ENCODE results near the gene XAB2.
"Not testable (repeated sequence)": the region's sequence is repeated elsewhere in the genome, so short reads cannot be mapped to it uniquely, and the experiment has no call there.

Gene XAB2

GRCh38 chr19:7648265-7649014, 19.1 kb upstream of the XAB2 start:
- DNase-seq (ENCODE audit: low read depth): no peak

- DNase-seq (ENCODE audit: low read depth): no peak
Measured at GRCh38 chr19:7647156-7647555, 17.8 kb upstream of the XAB2 start.

- DNase-seq (ENCODE audit: low read depth): no peak
Measured at GRCh38 chr19:7646426-7646700, 17.0 kb upstream of the XAB2 start.

GRCh38 chr19:7645656-7646425, 16.5 kb upstream of the XAB2 start:
- no peak for DNase-seq (ENCODE audit: low read depth)

- DNase-seq (ENCODE audit: low read depth): no peak
Measured at GRCh38 chr19:7645163-7645562, 15.8 kb upstream of the XAB2 start.

- DNase-seq (ENCODE audit: low read depth): no peak
Measured at GRCh38 chr19:7644550-7644877, 15.2 kb upstream of the XAB2 start.

- not testable (repeated sequence) for DNase-seq (ENCODE audit: low read depth)
Measured at GRCh38 chr19:7643629-7644549, 14.5 kb upstream of the XAB2 start.

GRCh38 chr19:7643031-7643415, 13.7 kb upstream of the XAB2 start:
- DNase-seq (ENCODE audit: low read depth): no peak

- no peak for DNase-seq (ENCODE audit: low read depth)
Measured at GRCh38 chr19:7642295-7643030, 13.1 kb upstream of the XAB2 start.

GRCh38 chr19:7641290-7642276, 12.2 kb upstream of the XAB2 start:
- DNase-seq (ENCODE audit: low read depth): no peak

- DNase-seq (ENCODE audit: low read depth): no peak
Measured at GRCh38 chr19:7640803-7641202, 11.5 kb upstream of the XAB2 start.

- no peak for DNase-seq (ENCODE audit: low read depth)
Measured at GRCh38 chr19:7639863-7640348, 10.6 kb upstream of the XAB2 start.

GRCh38 chr19:7638802-7639465, 9.6 kb upstream of the XAB2 start:
- no peak for DNase-seq (ENCODE audit: low read depth)

- DNase-seq (ENCODE audit: low read depth): no peak
Measured at GRCh38 chr19:7637374-7638256, 8.3 kb upstream of the XAB2 start.

GRCh38 chr19:7636691-7637373, 7.5 kb upstream of the XAB2 start, which contains the start of gene STXBP2:
TSS of gene STXBP2 (plus strand) at chr19:7637110. CDS start at chr19:7637150, 40 bp downstream.
- DNase-seq (ENCODE audit: low read depth): peak; percentile 92

GRCh38 chr19:7636317-7636690, 7.0 kb upstream of the XAB2 start:
- DNase-seq (ENCODE audit: low read depth): no peak

GRCh38 chr19:7635670-7636069, 6.3 kb upstream of the XAB2 start:
- DNase-seq (ENCODE audit: low read depth): no peak

- no peak for DNase-seq (ENCODE audit: low read depth)
Measured at GRCh38 chr19:7633698-7634097, 4.4 kb upstream of the XAB2 start, which contains the start of gene PCP2. TSS of gene PCP2 (minus strand) at chr19:7633719. CDS start at chr19:7633457, 262 bp downstream.
